IMR-90 (cell line): ENCODE measurements around the gene IQSEC3.

ENCODE experiments used
- CEBPB ChIP-seq: IDR thresholded peaks from 2 replicates; pipeline ENCODE4 v1.6.1; 2012; ENCODE audit warnings: low read depth, low read length, improper control_type of control experiment
- CTCF ChIP-seq: conservative IDR thresholded peaks from 2 replicates; pipeline ENCODE4 v1.5.1; 2012; ENCODE audit warnings: mild to moderate bottlenecking, low read depth, low read length, improper control_type of control experiment
- MXI1 ChIP-seq: IDR thresholded peaks from 2 replicates; pipeline ENCODE4 v1.6.1; 2012; ENCODE audit warnings: low read depth, mild to moderate bottlenecking, low read length, moderate library complexity, borderline replicate concordance
- POLR2A ChIP-seq: IDR thresholded peaks from 2 replicates; pipeline ENCODE4 v1.6.1; 2012; ENCODE audit warnings: mild to moderate bottlenecking, low read depth, low read length
- RAD21 ChIP-seq: IDR thresholded peaks from 2 replicates; pipeline ENCODE4 v1.6.1; 2012; ENCODE audit warnings: low read length, improper control_type of control experiment
- RFX5 ChIP-seq: IDR thresholded peaks from 2 replicates; pipeline ENCODE4 v1.8.0; 2012; ENCODE audit warnings: low read depth, mild to moderate bottlenecking, low read length, moderate library complexity
- USF2 ChIP-seq: fragments of 150-350 bp; IDR thresholded peaks from 2 replicates; pipeline ENCODE4 v1.6.1; 2017; ENCODE audit warnings: mild to moderate bottlenecking, antibody characterized with exemption, low read length, low read depth

- TF ChIP-seq CTCF (no peak), CEBPB (no peak), POLR2A (no peak), USF2 (no peak), RAD21 (no peak), MXI1 (no peak), RFX5 (no peak)
Measured at GRCh38 chr12:166425-167075, 100.0 kb downstream of the IQSEC3 start.
